A673 (cell line): ENCODE data around the gene EDEM1.

ENCODE experiments used
- EZH2 ChIP-seq: fragments of 200-600 bp; sonication (generic); IDR thresholded peaks from 2 replicates; pipeline ENCODE4 v1.6.1; 2017; ENCODE audit warnings: borderline replicate concordance, low read depth, mild to moderate bottlenecking, mixed read lengths, antibody characterized with exemption, low read length; ENCODE audit not compliant: poor library complexity, severe bottlenecking
- TF ChIP-seq, protein P1 (sequence below): fragments of 300-800, 200-600 bp; sonication (generic); conservative IDR thresholded peaks from 2 replicates; pipeline ENCODE4 v1.5.1; 2017; ENCODE audit warnings: low read depth, mild to moderate bottlenecking, antibody characterized with exemption, low read length, moderate library complexity, mixed read lengths

DNA sequence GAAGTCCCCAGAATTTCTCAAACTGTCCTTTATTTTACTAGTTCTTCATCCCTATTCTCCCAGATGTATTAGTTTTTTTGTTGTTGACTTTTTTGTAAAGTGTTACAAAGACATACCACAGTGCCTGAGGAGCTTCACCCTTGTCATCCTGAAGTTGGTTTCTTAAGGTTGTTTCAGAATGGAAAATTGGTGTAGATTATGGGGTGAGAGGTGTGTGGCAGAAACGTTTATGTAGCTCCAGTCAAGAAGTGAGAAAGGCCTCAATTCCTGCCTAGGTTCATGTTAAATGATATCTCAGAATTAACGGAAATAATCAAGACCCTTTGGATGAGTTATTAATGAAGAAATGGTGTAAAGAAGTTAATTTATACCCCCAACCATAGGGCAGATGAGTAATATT, 6.8 kb downstream of the EDEM1 start:
- TF ChIP-seq, protein P1, sequence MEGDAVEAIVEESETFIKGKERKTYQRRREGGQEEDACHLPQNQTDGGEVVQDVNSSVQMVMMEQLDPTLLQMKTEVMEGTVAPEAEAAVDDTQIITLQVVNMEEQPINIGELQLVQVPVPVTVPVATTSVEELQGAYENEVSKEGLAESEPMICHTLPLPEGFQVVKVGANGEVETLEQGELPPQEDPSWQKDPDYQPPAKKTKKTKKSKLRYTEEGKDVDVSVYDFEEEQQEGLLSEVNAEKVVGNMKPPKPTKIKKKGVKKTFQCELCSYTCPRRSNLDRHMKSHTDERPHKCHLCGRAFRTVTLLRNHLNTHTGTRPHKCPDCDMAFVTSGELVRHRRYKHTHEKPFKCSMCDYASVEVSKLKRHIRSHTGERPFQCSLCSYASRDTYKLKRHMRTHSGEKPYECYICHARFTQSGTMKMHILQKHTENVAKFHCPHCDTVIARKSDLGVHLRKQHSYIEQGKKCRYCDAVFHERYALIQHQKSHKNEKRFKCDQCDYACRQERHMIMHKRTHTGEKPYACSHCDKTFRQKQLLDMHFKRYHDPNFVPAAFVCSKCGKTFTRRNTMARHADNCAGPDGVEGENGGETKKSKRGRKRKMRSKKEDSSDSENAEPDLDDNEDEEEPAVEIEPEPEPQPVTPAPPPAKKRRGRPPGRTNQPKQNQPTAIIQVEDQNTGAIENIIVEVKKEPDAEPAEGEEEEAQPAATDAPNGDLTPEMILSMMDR: no peak
- no peak for TF ChIP-seq EZH2
